GM12801 (cell line): Measurements from ENCODE around the gene CTDP1.

Source experiments
- TF ChIP-seq, protein P1 (sequence below): IDR thresholded peaks from one replicate; pipeline ENCODE4 v1.5.1; 2011; ENCODE audit warnings: control low read depth; ENCODE audit not compliant: insufficient read length; ENCODE audit errors: extremely low read depth

The CTDP1 gene

DNA sequence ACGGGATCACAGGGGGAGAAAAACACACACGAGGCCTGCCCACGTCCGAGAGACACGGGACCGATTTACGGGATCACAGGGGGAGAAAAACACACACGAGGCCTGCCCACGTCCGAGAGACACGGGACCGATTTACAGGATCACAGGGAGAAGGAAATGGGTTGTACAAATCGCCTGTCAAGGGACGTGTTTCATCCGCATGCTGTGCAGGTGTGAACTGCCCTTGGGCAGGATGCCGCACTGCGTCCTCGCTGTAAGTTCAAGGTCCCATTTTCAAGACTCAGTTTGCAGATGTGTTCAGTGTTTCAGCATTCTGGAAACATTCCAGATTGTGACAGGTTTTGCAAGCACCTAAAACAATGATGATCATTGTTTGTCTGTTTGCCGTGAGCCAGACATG, 115.8 kb downstream of the CTDP1 start:
- TF ChIP-seq, protein P1, sequence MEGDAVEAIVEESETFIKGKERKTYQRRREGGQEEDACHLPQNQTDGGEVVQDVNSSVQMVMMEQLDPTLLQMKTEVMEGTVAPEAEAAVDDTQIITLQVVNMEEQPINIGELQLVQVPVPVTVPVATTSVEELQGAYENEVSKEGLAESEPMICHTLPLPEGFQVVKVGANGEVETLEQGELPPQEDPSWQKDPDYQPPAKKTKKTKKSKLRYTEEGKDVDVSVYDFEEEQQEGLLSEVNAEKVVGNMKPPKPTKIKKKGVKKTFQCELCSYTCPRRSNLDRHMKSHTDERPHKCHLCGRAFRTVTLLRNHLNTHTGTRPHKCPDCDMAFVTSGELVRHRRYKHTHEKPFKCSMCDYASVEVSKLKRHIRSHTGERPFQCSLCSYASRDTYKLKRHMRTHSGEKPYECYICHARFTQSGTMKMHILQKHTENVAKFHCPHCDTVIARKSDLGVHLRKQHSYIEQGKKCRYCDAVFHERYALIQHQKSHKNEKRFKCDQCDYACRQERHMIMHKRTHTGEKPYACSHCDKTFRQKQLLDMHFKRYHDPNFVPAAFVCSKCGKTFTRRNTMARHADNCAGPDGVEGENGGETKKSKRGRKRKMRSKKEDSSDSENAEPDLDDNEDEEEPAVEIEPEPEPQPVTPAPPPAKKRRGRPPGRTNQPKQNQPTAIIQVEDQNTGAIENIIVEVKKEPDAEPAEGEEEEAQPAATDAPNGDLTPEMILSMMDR: no peak

DNA sequence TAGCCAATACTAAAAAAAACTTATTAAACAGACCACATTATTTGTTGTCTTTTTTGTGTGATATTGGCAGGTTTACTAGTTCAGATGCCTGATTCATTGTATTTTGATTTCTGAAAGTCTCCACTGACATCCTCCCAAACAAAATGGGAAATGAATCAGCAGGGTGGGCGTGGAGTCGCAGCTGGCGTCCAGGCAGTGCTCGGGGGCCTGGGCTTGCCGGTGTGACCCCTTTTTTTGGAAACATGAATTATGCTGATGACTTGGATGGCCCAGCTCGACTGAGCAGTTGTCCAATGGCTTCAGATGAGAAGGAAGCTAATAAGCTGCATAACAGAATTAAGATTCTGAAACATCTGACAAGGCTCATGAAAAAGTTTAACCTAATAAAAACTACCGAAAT, 116.4 kb downstream of the CTDP1 start:
- TF ChIP-seq, protein P1: no peak

GRCh38 chr18:79796531-79797405, 117.2 kb downstream of the CTDP1 start:
- TF ChIP-seq, protein P1: no peak

- TF ChIP-seq, protein P1: no peak
Observed at GRCh38 chr18:79797518-79798345, 118.1 kb downstream of the CTDP1 start, which contains the start of gene KCNG2. KCNG2 (plus strand) TSS chr18:79797938; CDS start chr18:79863668, 65,730 bp downstream.

GRCh38 chr18:79798346-79798998, 118.9 kb downstream of the CTDP1 start:
- TF ChIP-seq, protein P1: no peak

- TF ChIP-seq, protein P1: no peak
Observed at GRCh38 chr18:79798999-79799370, 119.4 kb downstream of the CTDP1 start.
